Central memory CD4-positive, alpha-beta T cell (primary cell): ENCODE measurements around the gene HDAC7.
A peak's percentile ranks its signal among the peaks of the same experiment; 100 is the strongest.

Source experiments
- DNase-seq: peaks from one replicate; pipeline ENCODE4 v3.0.0; 2022
- total RNA-seq, 3 experiments: gene quantifications; one replicate each; lab custom pipeline; 2026; lab: John Stamatoyannopoulos, UW

HDAC7 gene
- 189 to 365 (median 242) reads per million in 3 experiments for total RNA-seq

DNA sequence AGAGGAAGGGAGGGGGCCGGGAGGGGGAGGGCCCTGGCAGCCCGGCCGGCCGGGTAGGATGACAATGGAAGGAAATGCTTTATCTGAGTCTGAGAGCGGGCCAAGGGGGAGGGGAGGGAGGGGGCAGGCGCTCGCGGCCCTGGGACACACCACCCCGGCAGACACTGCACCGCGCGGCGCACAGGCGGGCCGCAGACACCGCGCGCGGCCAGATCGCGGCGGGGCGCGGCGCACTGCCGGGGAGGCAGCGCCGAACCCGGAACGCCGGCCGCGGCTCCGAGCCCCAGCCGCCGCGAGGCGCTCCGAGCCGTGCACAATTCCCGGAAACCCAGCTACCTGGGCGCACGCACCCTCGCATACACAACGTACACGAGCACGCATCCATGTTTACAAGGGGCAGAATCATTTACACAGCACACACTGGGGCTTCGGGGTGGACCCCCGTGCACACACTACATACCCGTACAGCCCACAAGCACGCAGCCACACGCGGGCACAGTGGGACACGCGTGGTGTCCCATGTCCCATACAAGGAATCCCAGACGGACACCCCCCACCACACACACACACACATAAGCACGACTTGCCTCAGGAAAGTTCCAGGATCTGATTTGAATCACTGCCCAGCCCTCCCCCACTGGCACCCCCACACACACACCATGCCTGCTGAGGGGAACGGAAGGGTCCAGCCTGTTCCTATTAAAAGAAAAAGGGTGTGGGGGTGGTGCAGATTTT is at the start of gene HDAC7:
Gene HDAC7 (minus strand): TSS at position 8 of the 735 bp plus-strand sequence. CDS start 118 bp downstream, outside the sequence.
- DNase-seq: peak; percentile 69

DNA sequence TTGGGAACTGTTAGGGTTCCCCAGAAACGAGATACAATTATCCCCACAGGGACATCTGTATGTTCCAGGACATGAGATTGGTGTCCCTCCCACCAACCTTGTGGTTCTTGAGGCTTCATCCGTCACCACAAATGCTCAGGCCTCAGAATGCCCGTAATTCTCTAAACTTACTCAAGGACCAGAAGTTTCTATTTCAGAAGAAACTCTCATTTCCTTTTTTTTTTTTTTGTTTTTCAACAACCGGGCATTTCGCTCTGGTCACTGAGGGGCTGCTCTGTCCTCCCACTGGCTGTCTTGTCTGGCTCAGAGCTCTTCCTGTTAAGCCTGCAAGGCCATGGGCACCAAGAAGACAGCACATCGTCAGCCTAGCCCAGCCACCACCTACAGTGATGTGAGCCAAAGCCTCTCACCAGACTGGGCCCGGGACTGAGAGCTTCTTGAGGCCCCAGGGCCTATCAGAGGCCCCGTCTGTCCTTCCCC is 48.9 kb upstream of the HDAC7 start:
- no peak for DNase-seq

DNA sequence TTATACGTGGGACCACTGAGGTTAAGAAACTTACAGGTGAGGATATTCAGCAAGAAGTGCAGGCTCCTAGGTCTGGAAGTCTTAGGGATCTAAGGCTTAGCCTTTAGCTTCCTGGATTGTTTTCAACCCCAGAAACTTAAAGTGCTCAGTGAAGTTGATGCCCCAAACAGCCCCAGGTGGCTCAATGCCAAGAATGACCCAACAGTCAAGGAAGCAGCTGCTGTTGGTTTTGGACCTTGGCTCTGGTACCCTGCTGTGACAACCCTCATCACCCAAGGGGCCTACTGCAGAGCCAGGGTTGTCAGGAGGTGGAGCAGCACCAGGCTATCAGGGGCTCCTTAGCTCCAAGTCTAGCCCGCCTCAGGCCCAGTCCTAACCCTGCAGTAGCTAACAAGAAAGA is 48.3 kb upstream of the HDAC7 start:
- no peak for DNase-seq

DNA sequence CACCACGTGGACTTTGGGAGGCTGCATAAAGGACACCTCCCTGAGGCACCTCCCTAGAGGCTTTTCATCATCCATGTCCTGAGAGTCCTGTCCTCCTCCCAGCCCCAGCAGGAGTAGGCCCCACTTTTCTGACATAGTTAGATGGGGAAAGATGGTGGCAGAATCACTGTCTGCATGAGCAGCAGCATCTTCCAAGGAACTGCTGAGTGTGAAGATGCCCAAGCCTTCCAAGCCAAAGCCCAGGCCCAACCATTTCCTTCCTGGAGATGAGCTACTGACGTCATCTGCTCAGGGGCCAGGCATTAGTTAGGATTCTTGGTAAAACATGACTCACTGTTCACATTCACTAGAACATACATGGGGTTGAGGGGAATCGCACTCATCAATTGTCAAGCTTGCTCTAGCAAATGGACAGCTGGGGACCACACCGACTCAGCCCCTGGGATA is 47.8 kb upstream of the HDAC7 start:
- no peak for DNase-seq

DNA sequence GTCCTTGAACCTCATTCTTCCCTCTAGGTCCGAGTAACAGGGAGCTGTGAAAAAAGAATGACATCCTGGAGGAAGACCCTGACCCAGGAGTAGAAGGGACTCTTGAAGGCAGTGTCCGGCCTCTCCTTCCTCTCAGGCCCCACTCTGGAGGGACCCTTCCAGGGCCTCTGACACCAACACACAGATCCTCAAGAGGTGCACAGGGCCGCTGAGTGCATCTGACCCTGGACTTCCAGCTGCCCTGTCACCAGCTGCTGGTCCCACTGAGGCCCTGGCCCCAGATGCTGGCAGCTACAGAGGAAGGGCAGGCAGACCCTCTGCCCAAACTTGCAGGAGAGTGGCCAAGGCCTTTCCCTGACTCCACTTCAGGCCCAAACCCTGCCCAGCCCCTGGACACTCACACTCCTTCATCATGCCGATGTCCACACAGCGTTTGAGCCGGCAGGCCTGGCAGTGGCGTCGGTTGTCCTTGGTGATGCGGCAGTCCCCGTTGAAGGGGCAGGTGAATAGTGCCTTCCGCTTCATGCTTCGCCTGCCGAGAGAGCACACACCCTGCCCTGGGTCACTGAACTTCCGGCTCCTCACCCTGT is 45.0 kb upstream of the HDAC7 start:
- no peak for DNase-seq

DNA sequence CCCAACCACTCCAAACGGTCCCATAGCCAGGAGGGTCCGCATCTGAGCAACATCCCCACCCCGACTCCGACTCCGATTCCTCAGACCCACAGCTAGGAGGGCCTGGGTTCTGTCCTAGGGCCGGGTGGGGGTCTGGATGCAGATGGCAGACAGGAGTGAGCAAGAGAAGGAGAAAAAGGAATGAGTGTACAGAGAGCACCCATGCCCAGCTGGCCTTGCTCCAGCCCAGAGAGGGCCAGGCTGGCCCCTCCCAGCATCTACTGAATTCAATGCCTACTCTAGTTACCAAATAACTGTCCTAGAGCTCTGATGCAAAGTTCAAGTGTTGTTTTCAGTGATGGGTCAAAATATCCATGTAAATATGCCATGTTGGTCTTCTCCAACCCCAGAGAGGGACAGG is 44.3 kb upstream of the HDAC7 start:
- DNase-seq: no peak

DNA sequence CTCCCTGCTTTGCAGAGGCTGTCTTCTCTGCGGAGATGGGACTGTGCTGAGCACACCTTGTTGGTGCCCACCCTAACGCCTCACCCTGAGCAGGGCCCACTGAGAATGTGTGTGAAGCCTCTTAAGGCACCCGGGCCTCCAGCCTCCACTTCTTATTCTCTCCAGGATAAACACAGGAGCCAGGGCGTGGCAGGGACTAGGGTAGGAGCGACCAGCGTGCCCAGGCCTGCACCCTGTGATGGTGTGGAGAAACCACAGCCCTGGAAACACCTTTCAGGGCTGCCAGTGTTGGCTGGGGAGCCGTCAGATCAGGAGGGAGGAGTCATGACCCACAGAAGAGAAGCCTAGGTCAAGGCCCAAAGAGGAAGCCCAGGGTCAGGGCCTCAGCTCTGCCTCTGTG is 43.8 kb upstream of the HDAC7 start:
- no peak for DNase-seq

DNA sequence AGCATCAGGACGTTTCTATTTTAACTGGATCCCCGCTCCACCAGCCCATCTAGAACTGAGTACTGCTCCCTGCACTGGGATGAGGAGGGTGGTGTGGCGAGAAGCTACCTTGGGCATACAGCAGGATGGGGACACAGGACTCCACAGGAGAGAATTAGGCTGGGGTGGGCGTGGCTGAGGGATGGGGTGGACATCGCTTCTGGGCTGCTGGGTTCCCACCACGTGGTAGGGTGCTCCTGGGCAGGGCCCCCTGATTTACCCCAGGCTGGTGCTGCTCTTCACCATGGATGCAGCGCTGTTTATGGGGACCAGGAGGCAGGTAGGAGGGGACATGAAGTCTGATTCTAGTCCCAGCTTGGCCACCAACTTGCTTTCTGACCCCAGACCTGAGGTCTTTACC is 43.2 kb upstream of the HDAC7 start:
- no peak for DNase-seq

DNA sequence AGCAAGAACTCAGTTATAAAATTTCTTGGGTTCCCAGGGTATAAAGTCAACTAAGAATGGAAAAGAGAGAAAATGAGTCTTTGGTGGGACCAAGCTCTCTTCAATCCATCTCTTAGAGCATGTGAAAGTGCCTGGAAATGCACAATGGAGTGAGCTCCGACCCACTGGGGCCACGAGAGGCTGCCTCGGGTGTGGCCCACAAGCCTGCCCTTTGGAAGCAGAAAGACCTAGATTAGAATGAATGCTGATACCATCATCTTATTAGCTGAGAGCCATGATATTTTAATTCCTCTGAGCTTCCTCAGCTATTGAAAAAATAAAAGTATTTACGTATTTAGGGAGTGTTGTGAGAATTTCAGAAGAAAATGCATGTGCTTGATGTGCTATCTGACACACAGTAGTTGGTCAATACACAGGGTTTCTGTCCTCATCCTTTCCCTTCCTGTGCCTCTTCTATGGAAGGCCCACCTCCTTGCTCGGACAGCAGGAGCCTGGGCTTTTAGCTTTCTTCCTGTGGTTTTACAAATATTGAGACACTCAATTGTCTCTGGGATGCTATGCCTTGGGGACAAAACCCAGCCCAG is 42.6 kb upstream of the HDAC7 start:
- DNase-seq: no peak

DNA sequence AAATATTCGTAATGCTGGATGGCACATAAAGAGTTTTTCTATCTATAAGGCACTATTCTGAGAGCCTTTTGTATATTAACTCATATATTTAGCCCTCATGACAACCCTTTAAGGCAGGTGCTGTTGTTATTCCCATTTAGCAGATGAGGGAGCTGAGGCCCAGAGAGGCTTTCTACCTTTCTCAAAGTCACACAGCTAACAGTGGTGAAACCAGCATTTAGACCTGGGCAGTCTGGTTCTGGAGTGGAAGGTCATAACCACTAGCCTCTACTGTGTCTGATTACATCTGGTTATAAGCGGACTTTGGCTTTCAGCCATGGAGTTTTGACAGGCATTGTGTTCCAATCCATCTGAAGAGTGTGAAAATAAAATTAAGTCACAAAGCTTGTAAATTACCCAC is 41.2 kb upstream of the HDAC7 start:
- no peak for DNase-seq

DNA sequence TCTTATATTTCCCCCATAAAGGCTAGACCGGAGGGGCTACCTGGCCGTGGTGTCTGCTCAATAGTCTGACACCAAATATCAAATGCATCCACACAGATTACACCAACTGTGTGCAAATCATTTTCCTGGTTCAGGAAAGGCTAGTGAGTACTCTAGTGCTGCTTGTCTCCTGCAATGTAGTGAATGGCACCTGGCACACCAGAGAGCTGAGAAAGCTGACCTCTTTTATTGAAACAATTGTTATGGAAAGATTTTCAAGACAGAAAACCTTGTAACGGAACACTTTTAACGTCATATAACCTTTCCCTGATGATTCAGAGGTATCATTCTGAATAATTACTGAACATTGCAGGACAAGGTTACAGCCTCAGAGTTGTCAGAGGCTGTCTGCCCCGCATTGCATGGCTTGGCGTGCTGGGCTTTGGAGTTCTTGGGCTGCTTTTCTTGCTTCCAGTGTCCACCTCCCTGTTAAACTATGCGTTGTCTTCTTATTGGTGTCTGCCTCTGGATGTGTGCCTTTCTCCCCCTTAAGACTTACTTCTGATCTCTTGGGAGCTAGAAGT is 40.7 kb upstream of the HDAC7 start:
- DNase-seq: no peak

DNA sequence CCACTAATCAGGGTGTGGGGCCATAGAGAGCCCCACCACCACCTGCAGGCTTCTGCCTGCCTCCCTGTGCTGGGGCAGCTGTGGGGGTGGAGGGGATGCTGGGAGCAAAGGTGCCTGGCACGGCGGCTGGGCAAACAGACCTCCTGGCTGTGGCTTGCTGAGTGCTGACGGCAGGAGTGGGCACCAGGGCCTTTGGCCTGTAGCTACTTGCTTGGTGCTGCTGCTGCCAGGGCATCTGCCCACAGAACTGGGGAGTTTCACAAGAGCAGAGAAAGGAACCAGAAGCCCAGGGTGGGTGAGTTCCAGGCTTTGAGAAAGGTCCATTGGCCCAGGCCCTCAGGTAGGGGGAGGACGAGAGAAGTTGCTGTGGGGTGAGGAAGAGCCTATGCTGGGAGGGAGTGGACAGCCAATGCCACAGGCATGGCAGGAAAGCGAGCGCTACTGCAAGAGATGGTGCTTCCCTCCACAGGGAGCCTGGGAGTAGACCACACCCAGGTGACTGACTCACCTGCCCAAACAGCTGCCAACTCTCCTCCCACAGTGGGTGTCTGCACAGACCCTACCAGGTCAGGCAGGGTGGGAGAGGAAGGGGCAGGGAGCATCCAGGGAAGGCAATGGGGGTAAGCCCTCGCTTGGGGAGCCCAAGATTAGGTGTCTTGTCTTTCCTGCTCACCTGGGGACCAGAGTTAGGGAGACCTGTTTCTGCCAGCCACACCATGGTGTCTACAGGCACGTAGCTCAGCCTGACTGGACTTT is 39.0 kb upstream of the HDAC7 start:
- DNase-seq: no peak

DNA sequence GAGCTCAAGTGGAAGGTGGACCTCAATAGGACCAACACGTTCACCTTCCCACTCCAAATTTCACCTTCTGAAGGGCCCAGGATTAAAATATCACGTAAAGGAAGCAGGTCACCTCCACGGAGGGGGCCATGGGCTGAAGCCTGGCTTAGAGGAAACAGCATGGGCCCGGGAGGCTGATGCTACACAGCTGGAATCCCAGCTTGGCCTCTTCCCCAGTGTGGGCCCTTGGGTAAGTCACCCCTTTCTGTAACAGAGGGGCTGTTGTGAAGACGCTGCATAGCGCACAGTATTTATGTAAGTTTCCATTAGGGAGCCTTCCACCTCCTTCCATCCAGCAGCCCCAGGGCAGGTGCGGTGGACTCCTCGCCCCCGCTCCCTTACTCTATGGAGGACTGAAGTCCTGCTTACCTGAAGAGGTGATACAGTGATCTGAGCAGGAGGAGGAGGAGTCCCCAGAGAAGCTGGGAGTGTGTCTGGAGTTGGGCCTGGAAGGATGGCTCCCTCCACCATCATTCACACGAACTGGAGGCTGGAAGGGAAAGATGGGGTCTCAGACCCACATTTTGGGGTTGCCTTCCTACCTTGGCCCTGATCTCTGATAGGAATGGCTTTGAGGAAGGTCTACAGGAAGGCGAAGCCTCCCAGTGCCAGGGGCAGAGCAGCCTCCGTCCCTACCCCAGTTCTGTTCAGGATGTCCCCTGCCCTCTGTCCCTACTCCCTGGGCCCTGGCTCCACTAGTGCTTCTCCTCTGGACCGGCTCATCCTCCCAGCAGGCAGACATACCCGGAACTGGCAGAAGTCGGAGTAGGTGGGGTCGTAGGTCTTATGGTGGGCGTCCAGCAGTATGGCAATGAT is 37.2 kb upstream of the HDAC7 start:
- no peak for DNase-seq

DNA sequence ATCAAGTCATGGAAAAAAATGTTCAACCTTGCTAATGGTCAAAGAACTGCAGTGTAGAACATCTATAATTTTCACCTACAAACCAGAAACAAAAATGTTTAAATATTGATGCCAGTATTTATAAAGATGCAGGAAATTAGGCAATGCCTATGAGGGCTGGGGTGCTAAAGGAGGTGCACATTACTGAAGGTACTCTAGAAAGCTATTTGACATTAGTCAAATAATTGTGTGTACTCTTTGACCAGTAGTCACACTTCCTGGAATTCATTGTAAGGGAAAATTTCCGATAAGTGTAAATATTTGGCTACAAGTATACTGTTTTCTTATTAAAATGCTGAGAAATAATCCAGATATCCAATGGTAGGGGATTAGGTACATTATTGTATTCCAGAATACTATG is 36.4 kb upstream of the HDAC7 start:
- DNase-seq: no peak

DNA sequence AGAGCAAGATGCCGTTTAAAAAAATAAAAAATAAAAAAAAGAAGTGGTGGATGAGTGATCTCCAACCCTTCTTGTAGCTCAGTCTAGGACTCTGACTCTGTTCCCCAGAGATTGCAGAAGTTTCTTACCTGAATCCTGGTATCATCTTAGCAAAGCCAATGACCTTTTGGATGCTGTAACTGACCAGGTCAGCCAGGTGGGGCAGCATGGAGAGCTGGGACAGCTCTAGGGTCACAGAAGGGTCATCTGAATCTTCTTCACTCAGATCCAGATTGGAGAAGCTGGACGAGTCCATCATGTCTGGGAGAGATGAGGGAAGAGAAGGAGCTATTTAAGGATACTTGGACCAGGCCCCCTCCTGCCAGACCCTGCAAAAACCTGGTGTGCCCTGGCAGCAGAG is 35.8 kb upstream of the HDAC7 start:
- DNase-seq: no peak

DNA sequence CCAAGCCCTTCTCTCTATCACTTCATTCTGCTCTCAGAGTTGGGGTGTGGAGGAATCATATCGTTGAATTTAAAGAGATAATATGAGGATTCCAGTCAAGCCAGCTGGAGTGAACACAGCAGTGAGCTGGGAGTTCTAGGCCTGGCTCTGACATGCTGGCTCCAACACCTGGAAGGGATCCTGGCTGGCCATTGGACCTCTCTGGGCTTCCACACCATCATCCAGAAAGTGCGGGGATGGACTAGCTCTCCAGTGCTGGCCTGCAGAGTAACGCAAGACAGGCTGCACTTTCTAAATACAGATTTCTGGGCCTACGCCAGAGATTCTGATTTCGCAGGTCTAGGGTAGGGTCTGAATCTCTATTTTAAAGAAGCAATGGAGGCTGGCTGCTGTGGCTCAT is 34.8 kb upstream of the HDAC7 start:
- no peak for DNase-seq

DNA sequence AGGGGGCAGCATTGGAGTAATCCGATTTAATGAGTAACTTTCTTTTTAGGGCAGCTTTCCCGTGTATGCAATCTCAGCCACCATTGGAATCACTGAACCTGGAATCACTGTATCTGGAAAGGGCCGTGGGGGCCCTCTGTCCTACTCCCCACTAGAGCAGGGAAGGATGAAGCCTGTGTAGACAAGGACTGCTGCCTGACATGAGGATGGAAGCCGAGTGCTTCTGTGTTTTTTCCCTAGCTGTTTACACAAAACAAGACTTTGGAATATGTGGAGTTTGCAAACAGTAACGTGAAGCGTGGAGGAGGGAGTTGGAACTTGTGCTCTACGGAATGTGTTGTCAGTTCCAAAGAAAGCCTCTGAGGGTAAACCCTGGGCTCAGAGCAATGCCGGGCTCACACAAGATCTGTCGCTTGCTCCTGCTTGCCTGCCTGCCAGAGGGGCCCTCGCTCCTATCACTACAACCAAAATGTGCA is 32.4 kb upstream of the HDAC7 start:
- no peak for DNase-seq

DNA sequence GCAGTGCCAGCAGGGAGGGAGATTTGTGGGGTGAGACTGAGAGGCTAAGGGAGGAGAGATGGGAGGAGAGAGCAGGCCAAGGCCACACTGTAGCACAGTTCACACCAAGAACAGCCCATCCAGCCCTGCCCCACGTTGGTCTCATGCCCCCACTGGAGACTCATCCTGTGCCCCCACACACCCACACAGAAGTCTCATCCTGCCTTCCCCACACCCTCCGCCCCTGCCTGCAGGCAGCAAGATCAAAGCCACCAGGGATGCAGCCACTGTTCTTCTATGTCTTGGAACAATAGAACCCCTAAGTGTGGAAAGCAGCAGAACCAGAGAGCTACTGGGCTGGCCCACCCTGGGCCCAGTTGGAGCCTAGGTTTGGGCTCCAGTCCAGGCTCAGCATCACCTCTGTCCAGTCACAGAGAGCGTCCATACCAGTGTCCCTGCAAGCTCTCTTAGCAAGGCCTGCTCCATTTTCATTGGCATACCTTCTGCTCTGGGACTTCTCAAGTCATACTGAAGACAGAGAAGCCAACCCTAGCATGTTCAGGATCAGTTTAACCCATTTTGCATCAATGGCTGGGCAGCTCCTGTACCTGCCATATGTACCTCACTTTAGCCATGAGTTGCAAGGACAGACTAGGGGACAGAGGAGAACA is 31.7 kb upstream of the HDAC7 start:
- DNase-seq: no peak

DNA sequence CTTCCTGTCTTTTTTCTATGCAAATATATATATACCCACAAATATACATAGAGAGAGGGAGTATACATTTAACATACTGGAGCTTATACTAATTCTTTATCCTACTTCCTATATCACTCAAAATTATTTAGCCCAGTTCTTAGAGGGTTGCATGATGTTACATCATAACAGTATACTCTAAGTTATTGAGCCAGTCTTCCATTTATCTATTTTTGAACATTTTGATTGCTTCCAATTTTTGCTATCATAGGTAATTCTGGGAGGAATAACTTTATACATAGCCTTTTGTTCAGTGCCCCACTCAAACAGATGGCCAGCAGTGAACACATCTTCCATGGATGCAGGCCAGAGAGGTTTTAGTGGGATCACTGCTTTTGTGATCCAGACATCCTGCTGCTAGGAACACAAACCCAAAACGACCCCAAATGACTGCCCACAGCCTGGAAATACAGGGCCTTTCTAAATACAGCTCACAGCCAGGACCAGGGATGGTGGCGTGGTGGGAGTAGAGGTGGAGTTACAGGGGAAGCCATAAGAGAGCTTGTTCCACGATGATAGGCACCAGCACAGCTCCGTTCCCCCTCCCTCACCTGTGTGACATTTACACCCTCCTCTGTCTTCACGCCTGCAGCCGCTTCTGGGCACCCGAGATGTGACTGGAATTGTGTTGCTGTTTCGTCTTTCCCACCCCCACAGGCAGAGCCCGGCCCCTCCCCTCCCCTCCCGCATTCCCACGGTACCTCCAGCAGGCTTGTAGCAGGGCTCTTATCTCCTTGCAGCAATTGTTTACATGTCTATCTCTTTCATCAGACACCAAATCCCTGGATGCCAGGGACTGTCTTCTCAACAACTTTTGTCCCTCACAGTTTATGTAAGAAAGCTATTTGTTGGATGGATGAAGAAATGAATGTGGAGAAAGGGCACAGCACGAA is 30.7 kb upstream of the HDAC7 start:
- DNase-seq: no peak

DNA sequence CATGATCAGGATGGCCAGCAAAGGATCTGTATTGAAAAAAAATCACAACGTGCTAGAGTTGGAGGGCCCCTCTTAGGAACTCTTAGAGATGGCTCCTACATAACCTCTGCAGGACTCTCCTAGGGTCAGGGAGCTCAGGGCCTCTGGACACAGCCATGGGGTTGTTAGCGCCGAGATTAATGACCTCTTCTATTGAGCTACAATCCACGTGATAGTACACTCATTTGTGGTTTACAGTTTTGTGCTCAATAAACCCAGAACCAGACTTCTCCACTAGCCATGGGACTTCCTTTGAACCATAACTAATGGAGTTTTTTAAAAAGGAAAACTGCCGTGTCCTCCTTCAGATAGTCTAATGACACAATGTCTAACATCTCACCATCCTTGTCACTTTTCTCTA is 29.6 kb upstream of the HDAC7 start:
- DNase-seq: no peak
